GDM1 (cell line): ENCODE results near the gene ZMIZ2.

Experiments
- DNase-seq: peaks from one replicate; lab custom pipeline; 2025; lab: John Stamatoyannopoulos, UW

ZMIZ2 gene

GRCh38 chr7:44757739-44758138, 9.1 kb downstream of the ZMIZ2 start:
- no peak for DNase-seq

- no peak for DNase-seq
Observed at GRCh38 chr7:44759246-44759645, 10.6 kb downstream of the ZMIZ2 start.

GRCh38 chr7:44760034-44760580, 11.5 kb downstream of the ZMIZ2 start:
- no peak for DNase-seq

GRCh38 chr7:44761207-44762161, 12.8 kb downstream of the ZMIZ2 start:
- no peak for DNase-seq

GRCh38 chr7:44762300-44762699, 13.7 kb downstream of the ZMIZ2 start:
- DNase-seq = no peak

GRCh38 chr7:44762726-44763522, 14.3 kb downstream of the ZMIZ2 start:
- DNase-seq = no peak

- DNase-seq = no peak
Observed at GRCh38 chr7:44764081-44764480, 15.4 kb downstream of the ZMIZ2 start.

- DNase-seq = no peak
Observed at GRCh38 chr7:44764665-44765578, 16.3 kb downstream of the ZMIZ2 start.

GRCh38 chr7:44765579-44766415, 17.1 kb downstream of the ZMIZ2 start:
- no peak for DNase-seq

GRCh38 chr7:44766416-44766801, 17.8 kb downstream of the ZMIZ2 start:
- no peak for DNase-seq

- no peak for DNase-seq
Observed at GRCh38 chr7:44767134-44767911, 18.7 kb downstream of the ZMIZ2 start.

GRCh38 chr7:44767912-44768627, 19.4 kb downstream of the ZMIZ2 start:
- no peak for DNase-seq

- DNase-seq = no peak
Observed at GRCh38 chr7:44768628-44769371, 20.2 kb downstream of the ZMIZ2 start.

GRCh38 chr7:44769376-44769775, 20.7 kb downstream of the ZMIZ2 start:
- DNase-seq = no peak

GRCh38 chr7:44769776-44770294, 21.2 kb downstream of the ZMIZ2 start:
- no peak for DNase-seq

- DNase-seq = no peak
Observed at GRCh38 chr7:44771358-44771757, 22.7 kb downstream of the ZMIZ2 start.

- no peak for DNase-seq
Observed at GRCh38 chr7:44772440-44772839, 23.8 kb downstream of the ZMIZ2 start.

- no peak for DNase-seq
Observed at GRCh38 chr7:44772867-44773266, 24.2 kb downstream of the ZMIZ2 start.
